Peyer's patch (tissue), 4 donors: Measurements from ENCODE around the gene RESF1. TPM values are rescaled to one million over a fixed set of nuclear protein-coding genes. Genes with fewer than 3 reads are reported as not detected.
A peak's percentile ranks its signal among the peaks of the same experiment; 100 is the strongest.

Source experiments
- DNase-seq, 3 donors: peaks; one replicate each; pipeline ENCODE4 v3.0.0-alpha.2; 2017 to 2019
- H3K27ac ChIP-seq, 4 donors: fragments of 200-600 bp; sonication (generic); one replicate each; pipeline ENCODE4 v1.5.1; 2016 to 2019
- H3K27me3 ChIP-seq, 2 donors: fragments of 200-600 bp; sonication (generic); one replicate each; pipeline ENCODE4 v1.5.1; 2019
- H3K36me3 ChIP-seq, 3 donors: fragments of 200-600 bp; sonication (generic); one replicate each; pipeline ENCODE4 v1.5.1; 2016 to 2019
- H3K4me1 ChIP-seq, 4 donors: fragments of 200-600 bp; sonication (generic); one replicate each; pipeline ENCODE4 v1.5.1; 2016 to 2019
- H3K4me3 ChIP-seq, 4 donors: fragments of 200-600 bp; sonication (generic); 1 replicate in 3 of 4; 2 replicates in 1 of 4; pipeline ENCODE4 v1.5.1; 2016 to 2019; ENCODE audit warnings: mild to moderate bottlenecking in 1 of 4
- H3K9me3 ChIP-seq, 4 donors: fragments of 200-600 bp; sonication (generic); one replicate each; pipeline ENCODE4 v1.5.1; 2016 to 2019; ENCODE audit warnings: mild to moderate bottlenecking in 1 of 4
- POLR2A ChIP-seq, 2 donors: fragments of 450-650 bp; IDR thresholded peaks; one replicate each; pipeline ENCODE4 v1.5.1; 2017; ENCODE audit warnings: antibody characterized with exemption in 2 of 2, mild to moderate bottlenecking in 2 of 2, moderate library complexity in 2 of 2
- total RNA-seq, 4 donors: library from RNA; depleted of rRNA; stranded (reverse); fragments of >200 nt; gene quantifications; one replicate each; pipeline ENCODE4 v1.1.0, GENCODE V29; 2016
- TF ChIP-seq, protein P1 (sequence below), 6 experiments: fragments of 450-650 bp in 4 of 6; fragments of 200-600 bp in 2 of 6; sonication (generic) in 1 of 6; IDR thresholded peaks; one replicate each; pipeline ENCODE4 v1.5.1; 2017 to 2019; ENCODE audit warnings: antibody characterized with exemption in 6 of 6, mild to moderate bottlenecking in 3 of 6, moderate library complexity in 1 of 6

RESF1 gene
- total RNA-seq, 4 donors from 2014 or later, result 91.8 to 287 (median 137) TPM

DNA sequence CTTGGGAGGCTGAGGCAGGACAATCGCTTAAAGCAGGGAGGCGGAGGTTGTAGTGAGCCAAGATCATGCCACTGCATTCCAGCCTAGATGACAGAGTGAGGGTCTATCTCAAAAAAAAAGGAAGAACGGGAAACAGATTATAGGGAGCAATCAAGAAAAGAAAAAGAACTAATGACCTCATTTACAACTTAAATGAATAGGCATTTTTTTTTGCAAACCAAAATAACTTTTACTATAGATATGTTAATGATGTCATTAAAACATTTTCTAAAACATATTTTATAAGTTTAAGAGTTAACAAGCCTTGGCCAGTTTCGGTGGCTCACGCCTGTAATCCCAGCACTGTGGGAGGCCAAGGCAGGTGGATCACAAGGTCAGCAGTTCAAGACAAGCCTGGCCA lies 6.8 kb upstream of the RESF1 start:
- H3K9me3 ChIP-seq, result peaks cover 0 to 2% (median 0%) of the 10 kb centered on the region in 4 donors
- TF ChIP-seq, protein P1, sequence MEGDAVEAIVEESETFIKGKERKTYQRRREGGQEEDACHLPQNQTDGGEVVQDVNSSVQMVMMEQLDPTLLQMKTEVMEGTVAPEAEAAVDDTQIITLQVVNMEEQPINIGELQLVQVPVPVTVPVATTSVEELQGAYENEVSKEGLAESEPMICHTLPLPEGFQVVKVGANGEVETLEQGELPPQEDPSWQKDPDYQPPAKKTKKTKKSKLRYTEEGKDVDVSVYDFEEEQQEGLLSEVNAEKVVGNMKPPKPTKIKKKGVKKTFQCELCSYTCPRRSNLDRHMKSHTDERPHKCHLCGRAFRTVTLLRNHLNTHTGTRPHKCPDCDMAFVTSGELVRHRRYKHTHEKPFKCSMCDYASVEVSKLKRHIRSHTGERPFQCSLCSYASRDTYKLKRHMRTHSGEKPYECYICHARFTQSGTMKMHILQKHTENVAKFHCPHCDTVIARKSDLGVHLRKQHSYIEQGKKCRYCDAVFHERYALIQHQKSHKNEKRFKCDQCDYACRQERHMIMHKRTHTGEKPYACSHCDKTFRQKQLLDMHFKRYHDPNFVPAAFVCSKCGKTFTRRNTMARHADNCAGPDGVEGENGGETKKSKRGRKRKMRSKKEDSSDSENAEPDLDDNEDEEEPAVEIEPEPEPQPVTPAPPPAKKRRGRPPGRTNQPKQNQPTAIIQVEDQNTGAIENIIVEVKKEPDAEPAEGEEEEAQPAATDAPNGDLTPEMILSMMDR (IDR thresholded peaks at IDR 0.05), result no peak
- no peak for TF ChIP-seq POLR2A (IDR thresholded peaks at IDR 0.05)
- no peak for DNase-seq
- H3K4me1 ChIP-seq, result no peaks in the 10 kb centered on the region
- no peaks in the 10 kb centered on the region for H3K36me3 ChIP-seq
- H3K4me3 ChIP-seq, result no peak overlapping the region
- H3K27ac ChIP-seq, result no peak overlapping the region
- no peaks in the 10 kb centered on the region for H3K27me3 ChIP-seq

GRCh38 chr12:31954925-31955858 lies 4.0 kb upstream of the RESF1 start:
- Histone ChIP-seq H3K36me3 (no peaks in the 10 kb centered on the region), H3K4me1 (peaks cover 0 to 7% (median 0%) of the 10 kb centered on the region in 4 donors), H3K4me3 (no peak overlapping the region), H3K27me3 (no peaks in the 10 kb centered on the region), H3K9me3 (no peaks in the 10 kb centered on the region), H3K27ac (no peak overlapping the region)
- no peak for DNase-seq
- TF ChIP-seq POLR2A (IDR thresholded peaks at IDR 0.05), result no peak
- TF ChIP-seq, protein P1 (IDR thresholded peaks at IDR 0.05), result no peak

GRCh38 chr12:31958569-31959160 lies 550 bp upstream of the RESF1 start:
- Histone ChIP-seq H3K4me1 (peaks cover 0 to 28% (median 3%) of the 10 kb centered on the region in 4 donors), H3K27me3 (no peaks in the 10 kb centered on the region), H3K27ac (peak overlapping the region; percentile 91 to 98 (median 94)), H3K36me3 (peaks cover 0 to 12% (median 0%) of the 10 kb centered on the region in 3 donors), H3K4me3 (peak overlapping the region; percentile 68 to 90 (median 77)), H3K9me3 (no peaks in the 10 kb centered on the region)
- no peak for DNase-seq
- no peak for TF ChIP-seq POLR2A (IDR thresholded peaks at IDR 0.05)
- TF ChIP-seq, protein P1 (IDR thresholded peaks at IDR 0.05), result no peak

DNA sequence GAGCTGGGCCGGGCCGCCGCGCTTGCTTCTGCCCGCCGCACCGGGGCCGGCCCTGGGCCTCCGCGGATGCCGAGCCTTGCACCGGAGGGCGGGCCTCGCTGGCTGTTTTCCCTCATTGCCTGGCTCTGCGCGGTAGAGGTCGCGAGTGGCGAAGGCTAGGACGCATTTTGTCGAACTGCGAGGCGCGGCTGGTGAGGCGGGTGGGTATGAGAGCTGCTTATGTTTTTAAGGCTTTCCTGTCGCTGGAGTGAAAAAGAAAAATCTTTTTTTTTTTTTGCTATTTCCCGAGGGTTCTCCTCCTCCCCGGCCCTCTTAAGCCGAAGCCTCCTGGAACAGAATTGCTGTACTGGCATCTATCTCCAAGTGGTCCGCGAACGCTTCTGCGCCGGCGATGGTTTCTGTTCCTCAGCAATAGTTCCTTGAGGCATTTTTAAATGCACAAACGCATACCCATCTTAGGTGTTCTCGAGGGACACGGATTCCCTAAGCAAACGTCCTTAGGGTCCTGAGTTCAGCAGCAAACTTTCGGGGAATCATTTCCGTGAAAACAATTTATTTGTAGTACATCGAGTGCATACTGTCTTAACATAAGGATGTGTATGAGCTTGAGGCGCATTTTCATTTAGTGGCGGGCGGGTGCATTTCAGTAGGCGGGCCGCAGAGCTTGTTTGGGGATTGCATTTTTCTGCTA lies 631 bp downstream of the RESF1 start:
- Histone ChIP-seq H3K4me3 (peak overlapping the region; percentile 68 to 90 (median 77)), H3K27me3 (no peaks in the 10 kb centered on the region), H3K4me1 (peaks cover 0 to 29% (median 3%) of the 10 kb centered on the region in 4 donors), H3K27ac (peak overlapping the region; percentile 91 to 98 (median 94)), H3K9me3 (no peaks in the 10 kb centered on the region), H3K36me3 (peaks cover 0 to 22% (median 0%) of the 10 kb centered on the region in 3 donors)
- DNase-seq, result peak; percentile 63 to 86 (median 83)
- TF ChIP-seq, protein P1 (IDR thresholded peaks at IDR 0.05), result peak in 2 of 6 experiments; percentile 15 to 20
- TF ChIP-seq POLR2A (IDR thresholded peaks at IDR 0.05), result peak in 1 of 2 donors; percentile 18

DNA sequence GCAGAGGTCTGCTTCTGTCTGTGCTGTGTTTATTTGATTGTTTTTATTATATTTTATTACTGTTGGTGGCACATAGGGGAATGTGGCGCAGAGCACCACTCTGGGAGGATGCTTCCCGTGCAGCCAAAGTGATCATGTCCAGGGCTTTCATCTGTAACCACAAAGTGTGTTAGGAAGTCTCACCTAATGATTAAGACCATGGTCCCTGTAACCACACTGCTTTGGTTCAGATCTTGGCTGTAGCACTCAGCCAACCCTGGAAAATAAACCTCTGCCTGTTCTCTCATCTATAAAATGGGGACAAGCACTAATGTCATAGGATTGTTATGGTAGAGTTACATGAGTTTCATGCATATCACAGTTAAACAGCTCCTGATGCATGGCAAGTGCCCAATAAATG lies 1.9 kb downstream of the RESF1 start:
- H3K27me3 ChIP-seq, result no peaks in the 10 kb centered on the region
- no peak for TF ChIP-seq POLR2A (IDR thresholded peaks at IDR 0.05)
- TF ChIP-seq, protein P1 (IDR thresholded peaks at IDR 0.05), result no peak
- peak in 1 of 3 donors; percentile 35 for DNase-seq
- H3K27ac ChIP-seq, result peak overlapping the region; percentile 91 to 98 (median 94)
- H3K4me1 ChIP-seq, result peaks cover 0 to 42% (median 4%) of the 10 kb centered on the region in 4 donors
- H3K4me3 ChIP-seq, result peak overlapping the region; percentile 68 to 90 (median 77)
- H3K36me3 ChIP-seq, result peaks cover 0 to 30% (median 0%) of the 10 kb centered on the region in 3 donors
- H3K9me3 ChIP-seq, result no peaks in the 10 kb centered on the region
